GM21360 (cell line): ENCODE data around the gene MYO5B.

Experiments used
- ATAC-seq: cut with Tn5 transposase; IDR thresholded peaks from one replicate; pipeline ENCODE4 v1.9.1; 2021; ENCODE audit warnings: mild to moderate bottlenecking, moderate library complexity; ENCODE audit not compliant: unreplicated experiment

Gene MYO5B

GRCh38 chr18:50024466-50024865 lies 170.5 kb downstream of the MYO5B start:
- no peak for ATAC-seq

GRCh38 chr18:50022985-50023384 lies 172.0 kb downstream of the MYO5B start:
- ATAC-seq = no peak

GRCh38 chr18:50014606-50015005 lies 180.3 kb downstream of the MYO5B start:
- ATAC-seq = no peak

- no peak for ATAC-seq
Observed at GRCh38 chr18:50013363-50014138, 181.4 kb downstream of the MYO5B start.

- no peak for ATAC-seq
Observed at GRCh38 chr18:50011813-50012435, 183.0 kb downstream of the MYO5B start.

GRCh38 chr18:50009773-50010335 lies 185.1 kb downstream of the MYO5B start:
- no peak for ATAC-seq

- no peak for ATAC-seq
Observed at GRCh38 chr18:50008306-50008705, 186.6 kb downstream of the MYO5B start.

- ATAC-seq = no peak
Observed at GRCh38 chr18:50006470-50007046, 188.4 kb downstream of the MYO5B start.

- no peak for ATAC-seq
Observed at GRCh38 chr18:50004013-50004412, 190.9 kb downstream of the MYO5B start.

- no peak for ATAC-seq
Observed at GRCh38 chr18:50002781-50003180, 192.2 kb downstream of the MYO5B start.

- no peak for ATAC-seq
Observed at GRCh38 chr18:50000227-50000626, 194.7 kb downstream of the MYO5B start.

GRCh38 chr18:49999128-49999527 lies 195.8 kb downstream of the MYO5B start:
- ATAC-seq = no peak

GRCh38 chr18:49997558-49997957 lies 197.4 kb downstream of the MYO5B start:
- no peak for ATAC-seq

- ATAC-seq = no peak
Observed at GRCh38 chr18:49994410-49994809, 200.5 kb downstream of the MYO5B start.

GRCh38 chr18:49993299-49993698 lies 201.6 kb downstream of the MYO5B start:
- no peak for ATAC-seq

GRCh38 chr18:49988733-49989132 lies 206.2 kb downstream of the MYO5B start:
- no peak for ATAC-seq

GRCh38 chr18:49988101-49988500 lies 206.8 kb downstream of the MYO5B start:
- no peak for ATAC-seq

GRCh38 chr18:49985236-49985635 lies 209.7 kb downstream of the MYO5B start:
- ATAC-seq = no peak

- no peak for ATAC-seq
Observed at GRCh38 chr18:49980896-49981295, 214.1 kb downstream of the MYO5B start.

GRCh38 chr18:49976795-49977560 lies 218.0 kb downstream of the MYO5B start:
- ATAC-seq = no peak

GRCh38 chr18:49976001-49976400 lies 218.9 kb downstream of the MYO5B start:
- no peak for ATAC-seq
